Measurements from ENCODE around the gene UTS2B.

The UTS2B gene

GRCh38 chr3:191307341-191307740 is 23.0 kb downstream of the UTS2B start:
- WGBS (ENCODE audit: insufficient coverage), result 98% methylated on average over 4 of the region's 4 CpGs
- POLR2A ChIA-PET, result no interaction called here
- H3K27ac ChIP-seq (ENCODE audit: insufficient read depth in 1 of 2, low read depth in 1 of 2, low read length in 2 of 2, poor library complexity in 1 of 2, severe bottlenecking in 2 of 2), result no peak overlapping the region

GRCh38 chr3:191306428-191306827 is 23.9 kb downstream of the UTS2B start:
- Histone ChIP-seq H3K4me1 (ENCODE audit: control extremely low read depth in 1 of 4, control insufficient read depth in 4 of 4, insufficient read depth in 4 of 4, low read length in 3 of 4) (no peaks in the 10 kb centered on the region), H3K27ac (ENCODE audit: insufficient read depth in 1 of 2, low read depth in 1 of 2, low read length in 2 of 2, poor library complexity in 1 of 2, severe bottlenecking in 2 of 2) (no peak overlapping the region), H3K27me3 (replicated peaks in 2 of 5; ENCODE audit: control insufficient read depth in 4 of 5, insufficient read depth in 5 of 5, low read length in 4 of 5) (no peaks in the 10 kb centered on the region), H3K9me3 (ENCODE audit: control extremely low read depth in 1 of 5, control insufficient read depth in 4 of 5, insufficient read depth in 2 of 5, low read depth in 1 of 5, low read length in 4 of 5) (no peaks in the 10 kb centered on the region), H3K36me3 (ENCODE audit: control insufficient read depth in 4 of 4, insufficient read depth in 4 of 4, low read length in 3 of 4) (no peaks in the 10 kb centered on the region), H3K4me3 (ENCODE audit: control insufficient read depth in 1 of 7, extremely low read depth in 1 of 7, insufficient read depth in 4 of 7, low read depth in 2 of 7, low read length in 6 of 7) (no peak overlapping the region)
- no peak for DNase-seq
- POLR2A ChIA-PET, result no interaction called here
- WGBS (ENCODE audit: insufficient coverage), result 100% methylated on average over 1 of the region's 4 CpGs
- CTCF ChIA-PET, result no interaction called here

More at GRCh38 chr3:191307341-191307740, 23.0 kb downstream of the UTS2B start:
- DNase-seq, result no peak
- Histone ChIP-seq H3K27me3 (replicated peaks in 2 of 5; ENCODE audit: control insufficient read depth in 4 of 5, insufficient read depth in 5 of 5, low read length in 4 of 5) (no peaks in the 10 kb centered on the region), H3K4me1 (ENCODE audit: control extremely low read depth in 1 of 4, control insufficient read depth in 4 of 4, insufficient read depth in 4 of 4, low read length in 3 of 4) (no peaks in the 10 kb centered on the region), H3K4me3 (ENCODE audit: control insufficient read depth in 1 of 7, extremely low read depth in 1 of 7, insufficient read depth in 4 of 7, low read depth in 2 of 7, low read length in 6 of 7) (no peak overlapping the region), H3K36me3 (ENCODE audit: control insufficient read depth in 4 of 4, insufficient read depth in 4 of 4, low read length in 3 of 4) (no peaks in the 10 kb centered on the region), H3K9me3 (ENCODE audit: control extremely low read depth in 1 of 5, control insufficient read depth in 4 of 5, insufficient read depth in 2 of 5, low read depth in 1 of 5, low read length in 4 of 5) (no peaks in the 10 kb centered on the region)
- CTCF ChIA-PET, result no interaction called here

GRCh38 chr3:191303596-191303995 is 26.7 kb downstream of the UTS2B start:
- 67% methylated on average over 2 of the region's 3 CpGs for WGBS (ENCODE audit: insufficient coverage)
- no peaks in the 10 kb centered on the region for H3K27me3 ChIP-seq (replicated peaks in 2 of 5; ENCODE audit: control insufficient read depth in 4 of 5, insufficient read depth in 5 of 5, low read length in 4 of 5)
- H3K4me1 ChIP-seq (ENCODE audit: control extremely low read depth in 1 of 4, control insufficient read depth in 4 of 4, insufficient read depth in 4 of 4, low read length in 3 of 4), result no peaks in the 10 kb centered on the region
- no peak overlapping the region for H3K4me3 ChIP-seq (ENCODE audit: control insufficient read depth in 1 of 7, extremely low read depth in 1 of 7, insufficient read depth in 4 of 7, low read depth in 2 of 7, low read length in 6 of 7)
- no peaks in the 10 kb centered on the region for H3K9me3 ChIP-seq (ENCODE audit: control extremely low read depth in 1 of 5, control insufficient read depth in 4 of 5, insufficient read depth in 2 of 5, low read depth in 1 of 5, low read length in 4 of 5)
- no peak overlapping the region for H3K27ac ChIP-seq (ENCODE audit: insufficient read depth in 1 of 2, low read depth in 1 of 2, low read length in 2 of 2, poor library complexity in 1 of 2, severe bottlenecking in 2 of 2)
- CTCF ChIA-PET, result no interaction called here
- POLR2A ChIA-PET, result no interaction called here
- H3K36me3 ChIP-seq (ENCODE audit: control insufficient read depth in 4 of 4, insufficient read depth in 4 of 4, low read length in 3 of 4), result no peaks in the 10 kb centered on the region
- DNase-seq, result no peak

- Histone ChIP-seq H3K27me3 (replicated peaks in 2 of 5; ENCODE audit: control insufficient read depth in 4 of 5, insufficient read depth in 5 of 5, low read length in 4 of 5) (no peaks in the 10 kb centered on the region), H3K27ac (ENCODE audit: insufficient read depth in 1 of 2, low read depth in 1 of 2, low read length in 2 of 2, poor library complexity in 1 of 2, severe bottlenecking in 2 of 2) (no peak overlapping the region), H3K9me3 (ENCODE audit: control extremely low read depth in 1 of 5, control insufficient read depth in 4 of 5, insufficient read depth in 2 of 5, low read depth in 1 of 5, low read length in 4 of 5) (no peaks in the 10 kb centered on the region), H3K4me1 (ENCODE audit: control extremely low read depth in 1 of 4, control insufficient read depth in 4 of 4, insufficient read depth in 4 of 4, low read length in 3 of 4) (no peaks in the 10 kb centered on the region), H3K4me3 (ENCODE audit: control insufficient read depth in 1 of 7, extremely low read depth in 1 of 7, insufficient read depth in 4 of 7, low read depth in 2 of 7, low read length in 6 of 7) (no peak overlapping the region), H3K36me3 (ENCODE audit: control insufficient read depth in 4 of 4, insufficient read depth in 4 of 4, low read length in 3 of 4) (no peaks in the 10 kb centered on the region)
- ChIA-PET POLR2A (no interaction called here), CTCF (no interaction called here)
- WGBS (ENCODE audit: insufficient coverage), result 100% methylated on average over 1 of the region's 2 CpGs
- DNase-seq, result no peak
Measured at GRCh38 chr3:191302451-191302850, 27.9 kb downstream of the UTS2B start.

DNA sequence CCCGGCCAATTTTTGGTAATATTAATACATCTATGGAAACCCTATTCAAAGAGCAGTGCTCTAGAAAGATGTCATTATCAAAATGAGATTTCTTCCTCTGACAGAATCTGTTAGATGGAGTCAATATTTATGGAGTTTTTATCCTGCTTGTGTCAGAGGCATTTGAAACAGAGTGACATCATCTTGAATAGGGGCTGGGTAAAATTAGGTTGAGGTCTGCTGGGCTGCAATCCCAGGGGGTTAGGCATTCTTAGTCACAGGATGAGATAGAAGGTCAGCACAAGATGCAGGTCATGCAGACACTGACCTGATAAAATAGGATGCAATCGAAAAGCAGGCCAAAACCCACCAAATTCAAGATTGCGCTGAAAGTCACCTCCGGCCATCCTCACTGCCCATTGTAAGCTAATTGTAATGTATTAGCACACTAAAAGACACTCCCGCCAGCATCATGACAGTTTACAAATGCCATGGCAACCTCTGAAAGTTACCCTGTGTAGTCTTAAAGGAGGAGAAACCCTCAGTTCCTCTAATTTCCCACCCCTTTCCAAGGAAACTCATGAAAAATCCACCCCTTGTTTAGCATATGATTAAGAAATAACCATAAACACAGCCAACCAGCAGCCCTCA is 28.4 kb downstream of the UTS2B start:
- no peak for DNase-seq
- WGBS (ENCODE audit: insufficient coverage), result 100% methylated on average over 1 of the region's 5 CpGs
- H3K4me3 ChIP-seq (ENCODE audit: control insufficient read depth in 1 of 7, extremely low read depth in 1 of 7, insufficient read depth in 4 of 7, low read depth in 2 of 7, low read length in 6 of 7), result no peak overlapping the region
- ChIA-PET CTCF (no interaction called here), POLR2A (no interaction called here)
- H3K27ac ChIP-seq (ENCODE audit: insufficient read depth in 1 of 2, low read depth in 1 of 2, low read length in 2 of 2, poor library complexity in 1 of 2, severe bottlenecking in 2 of 2), result no peak overlapping the region
- no peaks in the 10 kb centered on the region for H3K36me3 ChIP-seq (ENCODE audit: control insufficient read depth in 4 of 4, insufficient read depth in 4 of 4, low read length in 3 of 4)
- H3K27me3 ChIP-seq (replicated peaks in 2 of 5; ENCODE audit: control insufficient read depth in 4 of 5, insufficient read depth in 5 of 5, low read length in 4 of 5), result no peaks in the 10 kb centered on the region
- H3K4me1 ChIP-seq (ENCODE audit: control extremely low read depth in 1 of 4, control insufficient read depth in 4 of 4, insufficient read depth in 4 of 4, low read length in 3 of 4), result no peaks in the 10 kb centered on the region
- H3K9me3 ChIP-seq (ENCODE audit: control extremely low read depth in 1 of 5, control insufficient read depth in 4 of 5, insufficient read depth in 2 of 5, low read depth in 1 of 5, low read length in 4 of 5), result no peaks in the 10 kb centered on the region

- DNase-seq, result peak in 1 of 3 donors; percentile 8
Measured at GRCh38 chr3:191301017-191301416, 29.3 kb downstream of the UTS2B start.

GRCh38 chr3:191300422-191300821 is 29.9 kb downstream of the UTS2B start:
- H3K4me1 ChIP-seq (ENCODE audit: control extremely low read depth in 1 of 4, control insufficient read depth in 4 of 4, insufficient read depth in 4 of 4, low read length in 3 of 4), result peaks cover 0 to 3% (median 0%) of the 10 kb centered on the region in 4 experiments
- no peaks in the 10 kb centered on the region for H3K36me3 ChIP-seq (ENCODE audit: control insufficient read depth in 4 of 4, insufficient read depth in 4 of 4, low read length in 3 of 4)
- no peak for DNase-seq
- ChIA-PET POLR2A (no interaction called here), CTCF (no interaction called here)
- 90% methylated on average over 1 of the region's 1 CpG for WGBS (ENCODE audit: insufficient coverage)
- no peaks in the 10 kb centered on the region for H3K9me3 ChIP-seq (ENCODE audit: control extremely low read depth in 1 of 5, control insufficient read depth in 4 of 5, insufficient read depth in 2 of 5, low read depth in 1 of 5, low read length in 4 of 5)
- no peak overlapping the region for H3K27ac ChIP-seq (ENCODE audit: insufficient read depth in 1 of 2, low read depth in 1 of 2, low read length in 2 of 2, poor library complexity in 1 of 2, severe bottlenecking in 2 of 2)
- H3K27me3 ChIP-seq (replicated peaks in 2 of 5; ENCODE audit: control insufficient read depth in 4 of 5, insufficient read depth in 5 of 5, low read length in 4 of 5), result no peaks in the 10 kb centered on the region
- no peak overlapping the region for H3K4me3 ChIP-seq (ENCODE audit: control insufficient read depth in 1 of 7, extremely low read depth in 1 of 7, insufficient read depth in 4 of 7, low read depth in 2 of 7, low read length in 6 of 7)

More at GRCh38 chr3:191301017-191301416, 29.3 kb downstream of the UTS2B start:
- ChIA-PET POLR2A (no interaction called here), CTCF (no interaction called here)
- no peak overlapping the region for H3K27ac ChIP-seq (ENCODE audit: insufficient read depth in 1 of 2, low read depth in 1 of 2, low read length in 2 of 2, poor library complexity in 1 of 2, severe bottlenecking in 2 of 2)
- no peak overlapping the region for H3K4me3 ChIP-seq (ENCODE audit: control insufficient read depth in 1 of 7, extremely low read depth in 1 of 7, insufficient read depth in 4 of 7, low read depth in 2 of 7, low read length in 6 of 7)
- H3K4me1 ChIP-seq (ENCODE audit: control extremely low read depth in 1 of 4, control insufficient read depth in 4 of 4, insufficient read depth in 4 of 4, low read length in 3 of 4), result peaks cover 0 to 3% (median 0%) of the 10 kb centered on the region in 4 experiments
- no peaks in the 10 kb centered on the region for H3K27me3 ChIP-seq (replicated peaks in 2 of 5; ENCODE audit: control insufficient read depth in 4 of 5, insufficient read depth in 5 of 5, low read length in 4 of 5)
- no peaks in the 10 kb centered on the region for H3K36me3 ChIP-seq (ENCODE audit: control insufficient read depth in 4 of 4, insufficient read depth in 4 of 4, low read length in 3 of 4)
- no CpG with 5 or more reads among the region's 1 CpG for WGBS (ENCODE audit: insufficient coverage)
- no peaks in the 10 kb centered on the region for H3K9me3 ChIP-seq (ENCODE audit: control extremely low read depth in 1 of 5, control insufficient read depth in 4 of 5, insufficient read depth in 2 of 5, low read depth in 1 of 5, low read length in 4 of 5)

Measured in common myeloid progenitor, CD34-positive (primary cell).